SHP77 (cell line): ENCODE data around the gene MYH2.
"Not testable (repeated sequence)": the region's sequence is repeated elsewhere in the genome, so short reads cannot be mapped to it uniquely, and the experiment has no call there.

Experiments used
- DNase-seq, 2 experiments: peaks; one replicate each; lab custom pipeline; 2025; lab: John Stamatoyannopoulos, UW

MYH2 gene

GRCh38 chr17:10549096-10549842 lies at the start of gene MYH2:
MYH2 (minus strand) TSS chr17:10549658; CDS start chr17:10547920, 1,738 bp downstream.
- DNase-seq = no peak

- no peak for DNase-seq
Observed at GRCh38 chr17:10598621-10599020, 49.2 kb upstream of the MYH2 start.

- no peak for DNase-seq
Observed at GRCh38 chr17:10589553-10590145, 40.2 kb upstream of the MYH2 start.

- DNase-seq = no peak
Observed at GRCh38 chr17:10585529-10585928, 36.1 kb upstream of the MYH2 start.

GRCh38 chr17:10583834-10584233 lies 34.4 kb upstream of the MYH2 start:
- DNase-seq = no peak

GRCh38 chr17:10579270-10579669 lies 29.8 kb upstream of the MYH2 start:
- no peak for DNase-seq

- no peak for DNase-seq
Observed at GRCh38 chr17:10574324-10574723, 24.9 kb upstream of the MYH2 start.

- DNase-seq = no peak
Observed at GRCh38 chr17:10563991-10564660, 14.7 kb upstream of the MYH2 start.

GRCh38 chr17:10558049-10558448 lies 8.6 kb upstream of the MYH2 start:
- no peak for DNase-seq

GRCh38 chr17:10557422-10557821 lies 8.0 kb upstream of the MYH2 start:
- DNase-seq = no peak

GRCh38 chr17:10556301-10557005 lies 7.0 kb upstream of the MYH2 start:
- DNase-seq = no peak

GRCh38 chr17:10550014-10550413 lies 556 bp upstream of the MYH2 start:
- DNase-seq = no peak

- no peak for DNase-seq
Observed at GRCh38 chr17:10547351-10547750, 2.1 kb downstream of the MYH2 start.

- DNase-seq = not testable (repeated sequence)
Observed at GRCh38 chr17:10543486-10543885, 6.0 kb downstream of the MYH2 start.

GRCh38 chr17:10541179-10541578 lies 8.3 kb downstream of the MYH2 start:
- DNase-seq = not testable (repeated sequence)

GRCh38 chr17:10532026-10532425 lies 17.4 kb downstream of the MYH2 start:
- no peak for DNase-seq

- DNase-seq = no peak
Observed at GRCh38 chr17:10527419-10527818, 22.0 kb downstream of the MYH2 start.

GRCh38 chr17:10526517-10526916 lies 22.9 kb downstream of the MYH2 start:
- DNase-seq = no peak

GRCh38 chr17:10523064-10523463 lies 26.4 kb downstream of the MYH2 start:
- DNase-seq = no peak

- DNase-seq = no peak
Observed at GRCh38 chr17:10521949-10522348, 27.5 kb downstream of the MYH2 start.

GRCh38 chr17:10518271-10519037 lies 31.0 kb downstream of the MYH2 start, which contains the start of gene MYH1:
MYH1 (minus strand) TSS chr17:10518542; CDS start chr17:10516642, 1,900 bp downstream.
- no peak for DNase-seq

- DNase-seq = no peak
Observed at GRCh38 chr17:10516638-10517037, 32.8 kb downstream of the MYH2 start.
